Fibroblast of mammary gland (primary cell): ENCODE measurements around the gene ZNF436.
A peak's percentile ranks its signal among the peaks of the same experiment; 100 is the strongest.

Experiments
- DNase-seq: peaks from one replicate; pipeline ENCODE4 v3.0.0-alpha.2; 2010; ENCODE audit warnings: low read depth
- H3K4me3 ChIP-seq: 2 replicates; pipeline ENCODE4 v1.5.1; 2011; ENCODE audit warnings: low read depth, mild to moderate bottlenecking, low read length, moderate library complexity; ENCODE audit not compliant: control insufficient read depth
- TF ChIP-seq, protein P1 (sequence below): conservative IDR thresholded peaks from 2 replicates; pipeline ENCODE4 v1.5.1; 2011; ENCODE audit warnings: low read depth, low read length, inconsistent platforms; ENCODE audit not compliant: control insufficient read depth, insufficient read depth

Gene ZNF436

DNA sequence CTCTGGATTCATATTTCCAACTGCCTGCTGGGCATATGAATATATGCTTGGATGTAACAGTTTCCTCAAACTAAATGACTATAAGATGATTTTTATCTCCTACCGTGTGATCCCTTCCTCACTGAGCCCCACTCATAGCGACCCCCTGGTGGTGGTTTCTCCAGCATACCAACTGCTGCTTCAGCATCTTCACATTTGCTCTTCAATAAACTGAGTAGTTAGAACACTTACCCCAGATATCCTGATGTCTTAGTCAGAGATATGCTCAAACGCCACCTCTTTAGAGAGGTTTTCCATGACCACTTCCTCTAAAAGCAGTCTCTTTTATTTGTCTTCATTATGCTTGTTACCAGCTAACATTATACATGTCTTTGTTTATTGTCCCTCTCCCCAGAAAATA lies 15.4 kb downstream of the ZNF436 start:
- no peak for DNase-seq
- H3K4me3 ChIP-seq = no peak overlapping the region
- TF ChIP-seq, protein P1, sequence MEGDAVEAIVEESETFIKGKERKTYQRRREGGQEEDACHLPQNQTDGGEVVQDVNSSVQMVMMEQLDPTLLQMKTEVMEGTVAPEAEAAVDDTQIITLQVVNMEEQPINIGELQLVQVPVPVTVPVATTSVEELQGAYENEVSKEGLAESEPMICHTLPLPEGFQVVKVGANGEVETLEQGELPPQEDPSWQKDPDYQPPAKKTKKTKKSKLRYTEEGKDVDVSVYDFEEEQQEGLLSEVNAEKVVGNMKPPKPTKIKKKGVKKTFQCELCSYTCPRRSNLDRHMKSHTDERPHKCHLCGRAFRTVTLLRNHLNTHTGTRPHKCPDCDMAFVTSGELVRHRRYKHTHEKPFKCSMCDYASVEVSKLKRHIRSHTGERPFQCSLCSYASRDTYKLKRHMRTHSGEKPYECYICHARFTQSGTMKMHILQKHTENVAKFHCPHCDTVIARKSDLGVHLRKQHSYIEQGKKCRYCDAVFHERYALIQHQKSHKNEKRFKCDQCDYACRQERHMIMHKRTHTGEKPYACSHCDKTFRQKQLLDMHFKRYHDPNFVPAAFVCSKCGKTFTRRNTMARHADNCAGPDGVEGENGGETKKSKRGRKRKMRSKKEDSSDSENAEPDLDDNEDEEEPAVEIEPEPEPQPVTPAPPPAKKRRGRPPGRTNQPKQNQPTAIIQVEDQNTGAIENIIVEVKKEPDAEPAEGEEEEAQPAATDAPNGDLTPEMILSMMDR = no peak

DNA sequence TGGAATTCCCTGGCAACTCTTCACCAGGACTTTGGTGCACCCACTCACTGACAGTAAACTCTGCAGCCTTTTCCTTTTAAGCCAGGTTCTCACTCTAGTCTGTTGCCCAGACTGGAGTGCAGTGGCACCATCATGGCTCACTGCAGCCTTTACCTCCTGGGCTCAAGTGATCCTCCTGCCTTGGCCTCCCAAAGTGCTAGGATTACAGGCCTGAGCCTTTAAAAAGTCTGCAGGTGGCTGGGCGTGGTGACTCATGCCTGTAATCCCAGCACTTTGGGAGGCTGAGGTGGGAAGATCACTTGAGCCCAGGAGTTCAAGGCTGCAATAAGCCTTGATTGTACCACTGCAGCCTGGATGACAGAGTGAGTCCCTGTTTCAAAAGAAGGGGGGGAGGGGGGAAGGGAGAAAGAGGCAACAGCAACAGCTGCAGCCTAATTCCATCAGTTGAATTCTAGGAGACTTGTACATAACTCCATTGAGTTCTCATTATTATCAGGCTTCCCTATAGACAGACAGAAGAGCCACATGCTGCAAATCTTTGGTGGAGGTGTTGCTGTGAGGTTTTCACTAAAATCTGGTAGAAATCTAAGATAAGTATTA lies 17.4 kb downstream of the ZNF436 start:
- DNase-seq = no peak
- TF ChIP-seq, protein P1 = no peak
- no peak overlapping the region for H3K4me3 ChIP-seq

DNA sequence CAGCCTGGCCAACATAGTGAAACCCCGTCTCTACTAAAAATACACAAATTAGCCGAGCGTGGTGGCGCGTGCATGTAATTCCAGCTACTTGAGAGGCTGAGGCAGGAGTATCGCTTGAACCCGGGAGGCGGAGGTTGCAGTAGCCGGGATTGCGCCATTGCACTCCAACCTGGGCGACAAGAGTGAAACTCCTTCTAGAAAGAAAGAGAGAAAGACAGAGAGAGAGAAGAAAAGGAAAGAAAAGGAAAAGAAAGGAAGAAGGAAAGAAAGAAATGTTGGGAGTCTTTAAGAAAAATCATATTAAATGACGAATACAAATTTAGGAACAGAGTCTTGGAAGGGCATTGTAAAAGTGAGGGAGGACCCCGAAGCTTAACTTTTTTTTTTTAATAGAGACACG lies 23.7 kb downstream of the ZNF436 start:
- DNase-seq = no peak
- no peak overlapping the region for H3K4me3 ChIP-seq
- TF ChIP-seq, protein P1 = no peak

DNA sequence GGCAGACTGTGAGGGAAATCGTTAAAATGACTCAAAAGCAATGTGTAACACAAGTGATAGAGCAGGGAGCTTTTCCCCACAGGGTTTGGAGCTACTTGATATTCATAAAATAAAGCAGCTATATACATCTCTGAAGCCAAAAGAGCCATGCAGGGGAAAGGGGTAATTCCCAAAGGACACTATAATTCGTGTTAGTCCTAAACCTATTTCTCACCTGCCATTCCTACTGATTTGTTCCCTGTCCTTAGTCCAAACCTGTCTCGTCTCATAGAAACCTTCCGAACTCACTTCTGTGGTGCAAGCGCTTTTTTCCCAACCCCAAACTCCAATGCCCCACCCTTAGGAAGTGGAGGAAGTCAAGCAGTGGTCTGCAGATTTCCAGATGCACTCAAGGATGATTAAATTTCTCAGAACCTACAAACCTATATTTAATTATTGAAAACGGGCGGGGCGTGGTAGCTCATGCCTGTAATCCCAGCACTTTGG lies 24.6 kb downstream of the ZNF436 start:
- TF ChIP-seq, protein P1 = no peak
- H3K4me3 ChIP-seq = peak overlapping the region; percentile 58
- DNase-seq = peak; percentile 39

DNA sequence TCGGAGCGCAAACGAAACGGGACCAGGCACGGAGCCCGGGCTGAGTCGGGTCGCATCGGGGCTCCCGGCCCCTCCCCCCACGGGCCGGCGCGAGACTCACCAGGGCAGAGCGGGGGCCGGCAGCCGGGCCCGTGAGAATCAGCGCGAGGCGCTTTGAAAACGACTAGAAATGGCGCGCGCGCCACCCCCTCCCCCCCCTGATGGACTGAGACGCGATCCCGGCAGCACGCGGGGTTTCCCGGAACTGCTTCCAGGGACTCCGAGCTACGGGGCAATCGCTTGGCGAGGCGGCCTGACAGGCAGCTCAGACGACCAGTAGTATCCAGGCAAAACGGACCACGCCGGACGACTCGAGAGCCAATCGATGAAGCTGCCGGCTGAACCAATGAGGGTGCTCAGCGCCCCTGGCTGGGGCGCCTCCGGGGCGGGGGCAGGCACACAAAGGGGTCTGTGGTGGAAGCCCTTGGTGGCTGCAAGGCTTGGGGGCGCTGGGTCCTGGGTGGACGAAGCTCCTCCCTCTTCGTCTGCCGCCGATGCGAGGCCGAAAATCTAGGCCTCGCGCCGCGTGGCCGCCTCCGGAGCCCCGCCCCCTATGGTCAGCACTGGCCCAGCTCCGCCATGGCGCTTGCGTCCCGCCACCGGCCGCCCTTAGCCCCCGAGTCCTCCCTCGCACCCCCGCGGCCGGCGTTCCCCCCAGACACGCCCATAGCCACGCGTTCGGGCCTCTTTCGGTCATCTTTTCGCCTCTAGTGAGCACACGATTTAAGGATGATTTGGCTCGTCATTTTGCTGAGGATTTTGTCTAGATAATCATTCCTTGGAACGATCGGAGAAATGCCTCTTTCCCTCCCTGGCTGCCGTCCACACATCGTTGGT lies 25.3 kb downstream of the ZNF436 start, which contains the start of gene HNRNPR:
TSS of gene HNRNPR (minus strand) at position 174 of the 876 bp plus-strand sequence. CDS start 3,276 bp downstream, outside the sequence.
- TF ChIP-seq, protein P1 = no peak
- peak within 1 kb of the TSS; percentile 89 for H3K4me3 ChIP-seq

DNA sequence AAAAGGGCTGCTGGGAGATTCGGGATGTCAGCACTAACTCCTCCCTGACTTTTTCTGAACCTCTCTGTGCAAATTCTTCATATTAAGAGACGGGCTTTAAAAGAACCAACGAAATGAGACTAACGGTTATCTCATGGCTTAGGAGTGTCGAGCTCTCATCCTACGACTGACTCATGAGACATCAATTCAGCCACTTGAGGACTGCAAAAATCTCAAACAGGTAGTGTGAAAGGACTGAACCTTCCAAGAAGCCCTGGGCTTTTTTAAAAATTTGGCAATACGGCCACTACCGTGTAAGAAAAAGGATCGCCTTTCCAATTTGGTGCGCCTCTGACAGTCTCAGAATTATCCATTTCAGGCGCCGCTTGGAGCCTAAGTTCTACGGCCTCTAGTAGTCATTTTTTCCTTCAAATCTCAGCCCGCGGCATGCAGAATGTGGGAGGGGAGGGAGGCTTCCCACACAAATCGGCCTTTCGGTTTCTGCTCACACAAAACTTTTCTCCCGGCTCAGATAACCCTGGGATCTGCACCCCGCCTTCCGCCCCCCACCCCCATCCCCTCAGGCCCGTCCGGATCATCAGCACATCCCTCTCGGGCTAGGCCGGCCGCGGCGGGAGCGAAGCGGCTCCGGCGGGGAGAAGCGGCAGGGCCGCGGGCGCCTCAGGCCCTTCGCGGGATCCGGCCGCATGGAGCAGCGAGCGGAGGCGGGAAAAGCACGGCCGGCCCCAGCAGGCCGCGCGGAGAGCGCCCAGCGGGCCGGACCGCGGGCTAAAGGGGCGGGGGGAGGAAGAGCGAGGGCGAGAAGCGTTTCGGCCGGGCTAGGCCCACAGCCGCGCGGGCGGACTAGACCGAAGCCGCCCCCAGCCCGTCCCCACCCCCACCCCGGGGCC lies 26.2 kb downstream of the ZNF436 start:
- TF ChIP-seq, protein P1 = no peak
- DNase-seq = peak; percentile 73
- peak overlapping the region; percentile 89 for H3K4me3 ChIP-seq

More for the DNA sequence above, 25.3 kb downstream of the ZNF436 start, which contains the start of gene HNRNPR:
- peak; percentile 100 for DNase-seq
